Lung (tissue), 12 donors: ENCODE measurements around the gene ABHD5. TPM values are rescaled to one million over a fixed set of nuclear protein-coding genes. Genes with fewer than 3 reads are reported as not detected.
A peak's percentile ranks its signal among the peaks of the same experiment; 100 is the strongest.

Experiments
- ATAC-seq: fragments of 200-7000 bp; cut with Tn5 transposase; one replicate; pipeline ENCODE4 v1.9.1; 2020; ENCODE audit warnings: moderate number of reproducible peaks; ENCODE audit not compliant: insufficient read depth, low FRiP score
- DNase-seq, 3 donors: peaks; one replicate each; pipeline ENCODE4 v3.0.0-alpha.2; 2013 to 2017
- H3K27ac ChIP-seq, 2 donors: one replicate each; pipeline ENCODE4 v1.5.1; 2013; ENCODE audit warnings: mild to moderate bottlenecking in 2 of 2, moderate library complexity in 2 of 2, control low read depth in 1 of 2, inconsistent platforms in 1 of 2, low read depth in 1 of 2, low read length in 1 of 2
- H3K27me3 ChIP-seq, 3 donors: one replicate each; pipeline ENCODE4 v1.5.1; 2013; ENCODE audit warnings: low read length in 2 of 3; ENCODE audit not compliant: control insufficient read depth in 3 of 3, insufficient read depth in 3 of 3
- H3K36me3 ChIP-seq, 4 donors: one replicate each; pipeline ENCODE4 v1.5.1; 2013; ENCODE audit warnings: low read length in 4 of 4, mild to moderate bottlenecking in 1 of 4, moderate library complexity in 1 of 4; ENCODE audit not compliant: control insufficient read depth in 4 of 4, insufficient read depth in 4 of 4
- H3K4me1 ChIP-seq, 5 donors: one replicate each; pipeline ENCODE4 v1.5.1; 2013; ENCODE audit warnings: low read length in 5 of 5, mild to moderate bottlenecking in 2 of 5, moderate library complexity in 1 of 5; ENCODE audit not compliant: control insufficient read depth in 5 of 5, insufficient read depth in 5 of 5
- H3K4me3 ChIP-seq: one replicate; pipeline ENCODE4 v1.5.1; 2013; ENCODE audit warnings: mild to moderate bottlenecking, control low read depth, moderate library complexity
- H3K9ac ChIP-seq, 2 donors: one replicate each; pipeline ENCODE4 v1.5.1; 2013; ENCODE audit warnings: low read length in 2 of 2, control low read depth in 1 of 2; ENCODE audit not compliant: insufficient read depth in 1 of 2
- H3K9me3 ChIP-seq, 4 donors: one replicate each; pipeline ENCODE4 v1.5.1; 2013; ENCODE audit warnings: low read length in 3 of 4, mild to moderate bottlenecking in 1 of 4, moderate library complexity in 1 of 4; ENCODE audit not compliant: control insufficient read depth in 4 of 4, insufficient read depth in 3 of 4
- CTCF ChIP-seq: IDR thresholded peaks from 2 replicates; pipeline ENCODE4 v1.5.1; 2012; ENCODE audit warnings: mild to moderate bottlenecking; ENCODE audit errors: control extremely low read depth, extremely low read depth
- WGBS, 2 donors: extraction: QIAGEN DNeasy Blood & Tissue Kit; methylation state at CpG; one replicate each; pipeline ENCODE4 v1.1.7; 2013; 5-methylcytosine and 5-hydroxymethylcytosine counted together
- polyA plus RNA-seq, 2 donors: library from polyadenylated mRNA; stranded (reverse); fragments of 200-250 nt; gene quantifications; one replicate each; pipeline ENCODE4 v1.2.1, GENCODE V29; 2013
- total RNA-seq, 2 donors: library from RNA; depleted of rRNA in 1 of 2; stranded (reverse); fragments of >200 nt in 1 of 2; gene quantifications; one replicate each; pipeline ENCODE4 v1.2.1, GENCODE V29; 2014 to 2021
- donor health status: control.
- donor health status: control.
- donor health status: Bipolar disorder and iron deficiency.
- donor health status: healthy.
- donor health status: DM: yes; HTN: yes; CAD: no.

The ABHD5 gene
- total and polyA plus RNA-seq, 4 donors = 18.3 to 31.4 (median 30.9) TPM

GRCh38 chr3:43647331-43648166 lies 43.2 kb upstream of the ABHD5 start:
- DNase-seq (no peak), ATAC-seq (no peak)
- Histone ChIP-seq H3K4me1 (peaks cover 0 to 2% (median 0%) of the 10 kb centered on the region in 5 donors), H3K9me3 (no peaks in the 10 kb centered on the region), H3K36me3 (no peaks in the 10 kb centered on the region), H3K4me3 (no peak overlapping the region), H3K27ac (no peak overlapping the region), H3K9ac (no peak overlapping the region), H3K27me3 (no peaks in the 10 kb centered on the region)
- no peak for TF ChIP-seq CTCF
- 79 to 86% methylated on average over 6 of the region's 6 CpGs for WGBS, 2 donors

- ATAC-seq = no peak
- Histone ChIP-seq H3K4me3 (no peak overlapping the region), H3K4me1 (peaks cover 0 to 2% (median 0%) of the 10 kb centered on the region in 5 donors), H3K9ac (no peak overlapping the region), H3K27me3 (no peaks in the 10 kb centered on the region), H3K9me3 (no peaks in the 10 kb centered on the region), H3K36me3 (no peaks in the 10 kb centered on the region), H3K27ac (no peak overlapping the region)
- no peak for TF ChIP-seq CTCF
- no peak for DNase-seq
- WGBS, 2 donors = 97% methylated on average over 3 of the region's 3 CpGs
These were observed 41.8 kb upstream of the ABHD5 start for GRCh38 chr3:43648957-43649356.

- WGBS, 2 donors = 51 to 52% methylated on average over 6 of the region's 6 CpGs
- no peak for ATAC-seq
These were observed 41.3 kb upstream of the ABHD5 start for GRCh38 chr3:43649365-43649968.

More at GRCh38 chr3:43649365-43649968, 41.3 kb upstream of the ABHD5 start:
- Histone ChIP-seq H3K36me3 (no peaks in the 10 kb centered on the region), H3K27me3 (no peaks in the 10 kb centered on the region), H3K9me3 (no peaks in the 10 kb centered on the region), H3K4me3 (no peak overlapping the region), H3K9ac (no peak overlapping the region), H3K27ac (no peak overlapping the region), H3K4me1 (peaks cover 0 to 2% (median 0%) of the 10 kb centered on the region in 5 donors)
- TF ChIP-seq CTCF = no peak
- DNase-seq = peak in 1 of 3 donors; percentile 11
